GM21717 (cell line): ENCODE results near the gene TNFRSF17.
"Not testable (repeated sequence)": the region's sequence is repeated elsewhere in the genome, so short reads cannot be mapped to it uniquely, and the experiment has no call there.

Experiments
- ATAC-seq: cut with Tn5 transposase; IDR thresholded peaks from one replicate; pipeline ENCODE4 v1.9.1; 2021; ENCODE audit warnings: mild to moderate bottlenecking, moderate library complexity; ENCODE audit not compliant: unreplicated experiment

TNFRSF17 gene

DNA sequence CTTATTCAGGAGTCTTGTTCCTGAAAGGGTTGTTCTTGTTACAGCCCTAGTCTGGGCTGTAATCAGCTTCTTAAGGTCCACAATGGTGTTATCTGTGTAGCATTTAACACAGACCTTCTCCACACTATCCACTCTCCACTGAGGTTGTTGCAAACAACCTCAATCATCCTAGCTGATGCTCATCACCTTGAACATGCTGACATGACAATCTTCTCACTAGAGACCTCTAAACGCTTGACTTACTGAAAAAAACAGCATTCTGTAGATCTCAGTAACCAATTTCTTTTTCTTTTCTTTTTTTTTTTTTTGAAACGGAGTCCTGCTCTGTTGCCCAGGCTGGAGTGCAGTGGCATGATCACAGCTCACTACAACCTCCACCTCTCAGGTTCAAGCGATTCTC is 3.6 kb downstream of the TNFRSF17 start:
- no peak for ATAC-seq

- ATAC-seq = not testable (repeated sequence)
Observed at GRCh38 chr16:11970292-11970691, 5.3 kb downstream of the TNFRSF17 start.

GRCh38 chr16:11972128-11972527 is 7.1 kb downstream of the TNFRSF17 start:
- no peak for ATAC-seq

- no peak for ATAC-seq
Observed at GRCh38 chr16:11973070-11973469, 8.1 kb downstream of the TNFRSF17 start.

DNA sequence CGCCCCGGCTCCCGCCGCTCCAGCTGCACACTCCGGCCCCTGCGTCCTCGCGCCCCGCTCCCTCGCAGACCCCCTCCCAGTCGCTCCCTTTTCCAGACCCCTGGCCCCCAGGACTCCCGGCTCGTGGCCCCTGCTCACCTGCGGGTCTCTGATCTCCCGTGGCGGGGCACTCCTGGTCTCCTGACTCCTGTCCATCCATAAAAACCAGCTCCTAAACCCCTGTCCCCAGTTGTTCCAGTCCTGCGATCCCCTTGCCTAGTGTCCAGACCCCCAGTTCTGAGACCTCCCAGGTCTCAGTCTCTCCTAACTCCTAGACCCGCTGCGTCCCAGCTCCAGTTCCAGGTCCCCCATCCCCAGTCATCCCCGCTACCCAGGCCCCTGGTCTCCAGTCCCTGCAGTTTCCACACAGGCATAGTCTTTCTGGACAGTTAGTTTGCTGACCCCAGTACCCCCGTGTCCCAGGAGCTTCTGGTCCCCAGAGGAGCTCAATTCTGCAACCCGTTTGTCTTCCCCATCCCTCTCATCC is 11.9 kb downstream of the TNFRSF17 start:
- peak; percentile 13 for ATAC-seq

DNA sequence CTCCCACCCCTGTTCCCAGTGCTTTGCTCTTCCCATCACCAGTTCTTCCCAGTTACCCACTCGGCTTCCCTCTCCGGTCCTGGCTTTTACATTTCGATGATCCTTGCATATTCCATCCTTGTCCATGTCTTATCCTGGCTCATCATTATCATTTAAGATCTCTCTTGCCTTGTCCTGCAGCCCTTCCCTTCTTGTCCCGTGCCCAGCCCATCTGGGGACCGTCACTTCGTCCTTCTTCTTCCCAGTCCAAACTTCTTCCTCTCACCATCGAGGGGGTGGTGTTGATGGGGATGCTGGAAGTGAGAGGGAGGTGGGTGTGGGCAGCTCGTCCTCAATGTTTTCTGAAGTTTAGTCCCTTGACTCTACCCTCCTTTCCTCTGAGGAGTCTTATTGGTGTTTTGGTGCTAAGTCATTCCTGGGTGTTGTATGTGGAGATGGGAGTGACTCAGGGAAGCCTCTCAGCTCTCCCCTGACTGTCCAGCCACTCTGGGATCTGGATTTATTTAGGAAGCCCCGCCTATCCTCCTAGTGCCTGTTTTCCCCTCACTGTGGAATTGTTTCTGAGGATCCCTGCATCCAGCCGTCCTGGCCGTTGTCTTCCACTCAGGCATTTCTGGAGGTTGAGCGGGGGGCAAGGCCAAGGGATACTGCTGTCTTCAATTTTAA is 12.5 kb downstream of the TNFRSF17 start:
- ATAC-seq = no peak

DNA sequence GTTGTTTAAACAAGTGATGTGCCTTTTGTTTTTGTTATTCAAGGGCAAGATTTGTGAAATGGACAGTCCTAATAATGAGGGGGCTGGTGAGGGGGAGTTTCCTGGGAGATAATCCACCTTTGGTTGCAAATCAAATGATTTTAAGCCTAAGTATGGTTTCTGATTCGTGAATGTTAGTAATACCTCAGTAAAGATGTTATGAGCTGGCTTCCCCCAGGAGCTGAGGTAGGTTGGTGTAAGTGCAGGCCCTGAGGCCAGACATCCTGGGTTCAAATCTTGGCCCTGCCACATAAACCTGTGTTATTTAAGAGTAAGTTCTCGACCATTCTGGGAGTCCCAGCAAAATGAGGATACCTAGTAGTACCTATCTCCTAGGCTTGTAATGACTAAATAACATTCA is 13.1 kb downstream of the TNFRSF17 start:
- ATAC-seq = no peak

- no peak for ATAC-seq
Observed at GRCh38 chr16:11979013-11979672, 14.1 kb downstream of the TNFRSF17 start.

DNA sequence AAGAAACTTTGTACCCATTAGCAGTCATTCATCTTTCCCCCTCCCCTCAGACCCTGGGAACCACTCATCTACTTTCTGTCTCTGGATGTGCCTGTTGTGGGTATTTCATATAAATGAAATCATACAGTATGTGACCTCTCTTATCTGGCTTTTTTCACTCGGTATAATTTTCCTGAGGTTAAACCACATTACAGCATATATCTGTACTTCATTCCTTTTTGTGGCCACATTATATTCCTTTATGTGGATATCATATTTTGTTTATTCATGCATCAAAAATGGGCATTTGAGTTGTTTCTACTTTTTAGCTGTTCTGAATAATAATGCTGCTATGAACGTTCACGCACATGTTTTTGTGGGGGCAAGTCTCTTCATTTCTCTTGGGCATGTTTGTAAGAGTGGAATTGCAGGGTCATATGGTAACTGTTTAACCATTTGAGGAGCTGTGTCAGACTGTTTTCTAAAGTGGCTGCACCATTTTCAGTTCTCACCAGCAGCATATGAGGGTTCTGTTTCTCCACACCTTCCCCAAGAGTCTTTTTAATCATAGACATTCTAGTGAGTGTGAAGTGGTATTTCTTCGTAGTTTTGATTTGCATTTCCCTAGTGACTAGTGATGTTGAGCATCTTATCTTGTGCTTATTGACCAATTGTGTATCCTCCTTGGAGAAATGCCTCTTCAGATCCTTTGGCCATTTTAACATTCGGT is 15.3 kb downstream of the TNFRSF17 start:
- ATAC-seq = no peak

DNA sequence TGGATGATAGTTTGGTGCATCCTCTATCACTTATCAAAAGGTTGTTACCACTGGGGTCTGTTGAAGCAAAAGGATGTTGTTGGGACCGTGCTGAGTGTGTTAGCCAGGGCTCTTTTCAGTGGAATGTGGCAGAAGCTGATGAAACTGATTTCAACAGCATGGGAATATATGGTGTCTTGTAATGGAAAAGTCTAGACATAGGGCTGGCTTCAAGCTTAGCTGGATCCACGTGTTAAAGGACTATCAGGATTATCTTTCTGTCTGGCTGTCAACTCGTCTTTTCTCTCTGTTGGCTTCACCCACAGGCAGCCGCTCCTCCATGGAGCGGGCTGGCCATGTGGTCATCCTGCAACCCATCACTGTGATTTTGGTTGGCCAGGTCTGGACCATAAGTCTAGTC is 20.2 kb downstream of the TNFRSF17 start:
- no peak for ATAC-seq

DNA sequence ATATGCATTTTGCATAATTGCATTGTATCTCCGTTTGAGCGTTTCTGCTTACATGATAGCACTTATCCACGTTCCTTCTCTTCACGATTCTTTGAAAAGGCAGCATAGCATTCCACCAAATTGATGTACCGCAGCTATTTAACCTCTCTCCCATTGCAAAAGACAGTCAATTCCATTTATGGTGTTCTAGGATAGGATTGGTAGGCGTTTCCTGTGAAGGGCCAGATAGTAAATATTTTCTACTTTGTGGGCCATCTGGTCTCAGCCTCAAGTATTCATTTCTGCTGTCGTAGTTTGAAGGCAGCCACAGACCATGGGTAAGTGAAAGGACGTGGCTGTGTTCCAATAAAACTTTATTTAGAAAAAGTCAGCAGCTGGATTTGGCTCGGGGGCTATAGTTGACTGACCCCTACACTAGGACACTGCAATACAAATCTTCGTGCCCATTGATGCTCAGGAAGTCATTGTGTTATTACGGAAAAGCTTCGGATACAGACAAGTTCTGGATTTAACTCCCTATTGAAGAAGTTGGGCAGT is 21.6 kb downstream of the TNFRSF17 start:
- no peak for ATAC-seq

GRCh38 chr16:11988258-11988978 is 23.4 kb downstream of the TNFRSF17 start:
- ATAC-seq = no peak

- ATAC-seq = no peak
Observed at GRCh38 chr16:11990702-11991390, 25.8 kb downstream of the TNFRSF17 start.

- ATAC-seq = no peak
Observed at GRCh38 chr16:11992008-11992584, 27.1 kb downstream of the TNFRSF17 start.

DNA sequence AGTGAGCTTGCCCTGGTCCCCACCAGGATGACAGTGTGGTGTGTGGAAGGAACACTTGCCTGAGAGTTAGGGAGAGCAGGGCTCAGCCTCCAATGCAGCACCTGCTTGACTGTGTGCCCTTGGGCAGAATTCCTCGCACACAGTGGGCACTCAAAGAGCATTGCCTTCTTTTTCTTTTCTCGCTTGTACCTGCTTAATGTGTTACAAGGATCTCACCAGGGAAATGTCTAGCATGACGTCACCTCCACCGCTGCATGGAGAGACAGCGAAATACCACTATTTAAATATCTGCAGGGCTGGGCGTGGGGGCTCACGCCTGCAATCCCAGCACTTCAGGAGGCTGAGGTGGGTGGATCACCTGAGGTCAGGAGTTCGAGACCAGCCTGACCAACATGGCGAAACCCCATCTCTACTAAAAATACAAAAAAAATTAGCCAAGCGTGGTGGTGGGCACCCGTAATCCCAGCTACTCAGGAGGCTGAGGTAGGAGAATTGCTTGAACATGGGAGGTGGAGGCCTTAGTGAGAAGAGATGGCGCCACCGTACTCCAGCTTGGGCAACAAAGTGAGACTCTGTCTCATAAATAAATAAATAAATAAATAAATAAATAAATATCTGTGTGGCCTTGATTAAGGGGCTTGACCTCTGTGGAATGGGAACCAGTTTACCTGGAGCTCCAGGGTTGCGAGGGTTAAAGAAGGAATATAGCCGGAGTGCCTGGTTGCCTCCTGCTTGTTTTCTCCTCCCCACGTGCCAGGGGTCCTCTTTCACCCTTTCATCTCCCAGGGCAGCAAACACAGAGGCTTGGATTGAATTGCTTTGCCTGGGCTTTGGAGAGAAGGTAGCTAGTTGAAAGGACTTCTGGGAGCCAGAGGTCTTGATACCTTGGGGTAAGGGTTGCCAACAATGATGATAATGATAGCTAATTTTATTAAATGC is 27.8 kb downstream of the TNFRSF17 start:
- ATAC-seq = no peak

GRCh38 chr16:11994143-11995119 is 29.4 kb downstream of the TNFRSF17 start:
- no peak for ATAC-seq

DNA sequence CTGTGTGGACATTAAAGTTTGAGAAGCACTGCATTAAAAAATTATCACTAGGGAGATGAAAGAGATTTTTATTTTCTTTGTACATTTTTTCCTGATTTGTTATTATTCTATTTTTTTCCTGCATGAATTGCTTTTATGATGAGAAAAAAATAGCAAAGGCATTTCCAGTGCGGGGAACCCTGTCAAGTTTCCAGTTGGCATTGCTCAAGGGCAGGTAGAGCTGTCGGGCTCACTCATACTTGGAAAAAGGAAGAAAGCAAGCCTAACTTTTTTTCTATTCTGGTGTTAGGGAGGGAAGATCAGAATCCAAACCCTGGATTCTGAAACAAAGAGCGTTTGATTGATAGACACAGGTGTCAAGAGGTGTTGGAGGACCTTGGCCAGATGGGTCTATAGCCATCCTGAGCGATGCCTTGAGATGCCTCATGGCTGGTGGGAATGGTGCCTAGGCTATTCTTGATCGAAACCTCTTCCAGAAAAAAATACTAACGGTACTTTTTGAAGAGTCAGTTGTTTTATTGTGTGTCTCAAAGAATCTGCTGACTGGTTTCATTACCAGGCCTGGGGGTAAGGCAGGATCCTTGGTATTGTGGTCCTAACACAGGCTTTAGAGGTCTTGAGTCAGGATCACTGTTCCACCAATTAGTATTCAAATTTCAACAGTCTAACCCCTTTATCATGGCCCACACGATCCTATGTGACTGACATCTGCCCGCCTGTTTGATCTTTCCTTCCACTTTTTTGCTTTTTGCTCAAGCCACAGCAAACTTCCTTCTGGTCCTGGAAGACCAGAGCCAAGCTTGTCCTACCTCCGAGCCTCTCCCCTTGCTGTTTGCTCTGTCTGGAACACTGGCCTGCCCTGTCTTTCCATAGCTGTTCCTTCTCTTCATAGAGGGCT is 31.7 kb downstream of the TNFRSF17 start:
- no peak for ATAC-seq
